ENCODE data around the gene TMTC1.
"Not testable (repeated sequence)": the region's sequence is repeated elsewhere in the genome, so short reads cannot be mapped to it uniquely, and the experiment has no call there.

TMTC1 gene

GRCh38 chr12:29578070-29578469 is 205.7 kb downstream of the TMTC1 start:
- no peak for TF ChIP-seq POLR2A (IDR thresholded peaks at IDR 0.05; ENCODE audit: low read length)
- no peak for TF ChIP-seq GATA1 (IDR thresholded peaks at IDR 0.05; ENCODE audit: low read depth, low read length)
- DNase-seq = no peak

GRCh38 chr12:29574500-29574899 is 209.2 kb downstream of the TMTC1 start:
- TF ChIP-seq GATA1 (IDR thresholded peaks at IDR 0.05; ENCODE audit: low read depth, low read length) (no peak), POLR2A (IDR thresholded peaks at IDR 0.05; ENCODE audit: low read length) (no peak)
- DNase-seq = no peak

GRCh38 chr12:29572938-29573337 is 210.8 kb downstream of the TMTC1 start:
- TF ChIP-seq GATA1 (IDR thresholded peaks at IDR 0.05; ENCODE audit: low read depth, low read length) = no peak
- TF ChIP-seq POLR2A (IDR thresholded peaks at IDR 0.05; ENCODE audit: low read length) = no peak
- DNase-seq = no peak

- no peak for TF ChIP-seq GATA1 (IDR thresholded peaks at IDR 0.05; ENCODE audit: low read depth, low read length)
- no peak for TF ChIP-seq POLR2A (IDR thresholded peaks at IDR 0.05; ENCODE audit: low read length)
- no peak for DNase-seq
Measured at GRCh38 chr12:29572464-29572863, 211.3 kb downstream of the TMTC1 start.

- no peak for DNase-seq
- TF ChIP-seq GATA1 (IDR thresholded peaks at IDR 0.05; ENCODE audit: low read depth, low read length) (no peak), POLR2A (IDR thresholded peaks at IDR 0.05; ENCODE audit: low read length) (no peak)
Measured at GRCh38 chr12:29569132-29569757, 214.5 kb downstream of the TMTC1 start.

- DNase-seq = no peak
- no peak for TF ChIP-seq POLR2A (IDR thresholded peaks at IDR 0.05; ENCODE audit: low read length)
- TF ChIP-seq GATA1 (IDR thresholded peaks at IDR 0.05; ENCODE audit: low read depth, low read length) = no peak
Measured at GRCh38 chr12:29566441-29566840, 217.3 kb downstream of the TMTC1 start.

GRCh38 chr12:29565727-29566126 is 218.0 kb downstream of the TMTC1 start:
- DNase-seq = no peak
- no peak for TF ChIP-seq GATA1 (IDR thresholded peaks at IDR 0.05; ENCODE audit: low read depth, low read length)
- no peak for TF ChIP-seq POLR2A (IDR thresholded peaks at IDR 0.05; ENCODE audit: low read length)

- DNase-seq = no peak
- TF ChIP-seq GATA1 (IDR thresholded peaks at IDR 0.05; ENCODE audit: low read depth, low read length) = no peak
- no peak for TF ChIP-seq POLR2A (IDR thresholded peaks at IDR 0.05; ENCODE audit: low read length)
Measured at GRCh38 chr12:29564925-29565324, 218.8 kb downstream of the TMTC1 start.

GRCh38 chr12:29563636-29564035 is 220.1 kb downstream of the TMTC1 start:
- no peak for DNase-seq
- TF ChIP-seq POLR2A (IDR thresholded peaks at IDR 0.05; ENCODE audit: low read length) = no peak
- TF ChIP-seq GATA1 (IDR thresholded peaks at IDR 0.05; ENCODE audit: low read depth, low read length) = no peak

GRCh38 chr12:29563071-29563470 is 220.7 kb downstream of the TMTC1 start:
- no peak for TF ChIP-seq GATA1 (IDR thresholded peaks at IDR 0.05; ENCODE audit: low read depth, low read length)
- no peak for TF ChIP-seq POLR2A (IDR thresholded peaks at IDR 0.05; ENCODE audit: low read length)

GRCh38 chr12:29562110-29562804 is 221.5 kb downstream of the TMTC1 start:
- TF ChIP-seq GATA1 (IDR thresholded peaks at IDR 0.05; ENCODE audit: low read depth, low read length) = no peak
- no peak for TF ChIP-seq POLR2A (IDR thresholded peaks at IDR 0.05; ENCODE audit: low read length)
- no peak for DNase-seq

More at GRCh38 chr12:29563071-29563470, 220.7 kb downstream of the TMTC1 start:
- no peak for DNase-seq

- TF ChIP-seq GATA1 (IDR thresholded peaks at IDR 0.05; ENCODE audit: low read depth, low read length) = no peak
- no peak for TF ChIP-seq POLR2A (IDR thresholded peaks at IDR 0.05; ENCODE audit: low read length)
- no peak for DNase-seq
Measured at GRCh38 chr12:29561664-29562071, 222.1 kb downstream of the TMTC1 start.

- TF ChIP-seq POLR2A (IDR thresholded peaks at IDR 0.05; ENCODE audit: low read length) (no peak), GATA1 (IDR thresholded peaks at IDR 0.05; ENCODE audit: low read depth, low read length) (no peak)
Measured at GRCh38 chr12:29559198-29559597, 224.5 kb downstream of the TMTC1 start.

GRCh38 chr12:29556363-29556762 is 227.4 kb downstream of the TMTC1 start:
- TF ChIP-seq GATA1 (IDR thresholded peaks at IDR 0.05; ENCODE audit: low read depth, low read length) (no peak), POLR2A (IDR thresholded peaks at IDR 0.05; ENCODE audit: low read length) (no peak)
- DNase-seq = no peak

More at GRCh38 chr12:29559198-29559597, 224.5 kb downstream of the TMTC1 start:
- DNase-seq = no peak

- DNase-seq = not testable (repeated sequence)
Measured at GRCh38 chr12:29555451-29555850, 228.3 kb downstream of the TMTC1 start.
